Endothelial cell (in vitro differentiated cells): ENCODE results near the gene DMAC2L. TPM values are rescaled to one million over a fixed set of nuclear protein-coding genes. Genes with fewer than 3 reads are reported as not detected.

ENCODE experiments used
- DNase-seq: peaks from one replicate; pipeline ENCODE4 v3.0.0; 2021; ENCODE audit warnings: low spot score
- H3K27ac Mint-ChIP-seq: one replicate; pipeline ENCODE4 v1.8.0; 2021; ENCODE audit warnings: mixed read lengths, inconsistent platforms; ENCODE audit not compliant: unreplicated experiment
- H3K27me3 Mint-ChIP-seq: one replicate; pipeline ENCODE4 v1.8.0; 2021; ENCODE audit warnings: mild to moderate bottlenecking, moderate library complexity, mixed read lengths, inconsistent platforms; ENCODE audit not compliant: unreplicated experiment
- H3K36me3 Mint-ChIP-seq: one replicate; pipeline ENCODE4 v1.8.0; 2021; ENCODE audit warnings: mild to moderate bottlenecking, low read depth, mixed read lengths, inconsistent platforms; ENCODE audit not compliant: unreplicated experiment
- H3K4me1 Mint-ChIP-seq: one replicate; pipeline ENCODE4 v1.8.0; 2021; ENCODE audit warnings: mild to moderate bottlenecking, mixed read lengths, inconsistent platforms; ENCODE audit not compliant: unreplicated experiment
- H3K4me3 Mint-ChIP-seq: one replicate; pipeline ENCODE4 v1.8.0; 2021; ENCODE audit warnings: mild to moderate bottlenecking, mixed read lengths, inconsistent platforms; ENCODE audit not compliant: unreplicated experiment
- H3K9me3 Mint-ChIP-seq: one replicate; pipeline ENCODE4 v1.8.0; 2021; ENCODE audit warnings: mixed read lengths, inconsistent platforms; ENCODE audit not compliant: unreplicated experiment
- microRNA-seq: library from miRNA; unstranded; fragments of <30 nt; microRNA quantifications from one replicate; pipeline ENCODE4, GENCODE V29; 2020; ENCODE audit not compliant: unreplicated experiment
- total RNA-seq: library from RNA; stranded (reverse); fragmentation: NEBNext Ultra II Directional; extraction: Animal tissue kit (Norgen Biotek cat#: 25700); gene quantifications from one replicate; pipeline ENCODE4 v1.2.1, GENCODE V29; 2021; ENCODE audit not compliant: unreplicated experiment
- TF ChIP-seq, protein P1 (sequence below): fragments of 200-600 bp; sonication (generic); IDR thresholded peaks from one replicate; pipeline ENCODE4 v1.5.0; 2021; ENCODE audit warnings: antibody characterized with exemption; ENCODE audit not compliant: unreplicated experiment

Gene DMAC2L
- total RNA-seq, 1 donor from 2014 or later: 14.1 TPM

DNA sequence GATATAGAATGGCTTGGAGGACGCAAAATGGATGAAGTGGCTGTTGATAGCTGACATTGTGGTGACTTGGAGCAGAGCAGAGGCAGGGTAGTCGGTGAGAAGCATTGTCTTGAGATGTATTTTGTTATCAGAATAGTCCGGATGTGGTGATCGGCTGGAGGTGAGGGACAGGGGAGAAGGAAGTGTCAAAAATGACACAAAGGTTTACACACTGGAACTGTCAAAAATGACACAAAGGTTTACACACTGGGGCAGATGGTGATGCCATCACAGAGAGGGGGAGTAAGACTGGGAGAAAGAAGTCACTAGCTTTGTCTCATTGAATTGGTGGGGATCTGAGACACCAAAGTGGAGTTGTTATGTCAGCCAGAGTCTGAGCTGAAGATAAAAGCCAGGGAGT, 54.5 kb downstream of the DMAC2L start:
- DNase-seq: no peak
- Mint-ChIP-seq H3K4me3 (no peak overlapping the region), H3K4me1 (peaks cover 20% of the 10 kb centered on the region), H3K9me3 (no peaks in the 10 kb centered on the region), H3K27ac (no peak overlapping the region), H3K27me3 (peaks cover 10% of the 10 kb centered on the region), H3K36me3 (peaks cover 16% of the 10 kb centered on the region)
- TF ChIP-seq, protein P1, sequence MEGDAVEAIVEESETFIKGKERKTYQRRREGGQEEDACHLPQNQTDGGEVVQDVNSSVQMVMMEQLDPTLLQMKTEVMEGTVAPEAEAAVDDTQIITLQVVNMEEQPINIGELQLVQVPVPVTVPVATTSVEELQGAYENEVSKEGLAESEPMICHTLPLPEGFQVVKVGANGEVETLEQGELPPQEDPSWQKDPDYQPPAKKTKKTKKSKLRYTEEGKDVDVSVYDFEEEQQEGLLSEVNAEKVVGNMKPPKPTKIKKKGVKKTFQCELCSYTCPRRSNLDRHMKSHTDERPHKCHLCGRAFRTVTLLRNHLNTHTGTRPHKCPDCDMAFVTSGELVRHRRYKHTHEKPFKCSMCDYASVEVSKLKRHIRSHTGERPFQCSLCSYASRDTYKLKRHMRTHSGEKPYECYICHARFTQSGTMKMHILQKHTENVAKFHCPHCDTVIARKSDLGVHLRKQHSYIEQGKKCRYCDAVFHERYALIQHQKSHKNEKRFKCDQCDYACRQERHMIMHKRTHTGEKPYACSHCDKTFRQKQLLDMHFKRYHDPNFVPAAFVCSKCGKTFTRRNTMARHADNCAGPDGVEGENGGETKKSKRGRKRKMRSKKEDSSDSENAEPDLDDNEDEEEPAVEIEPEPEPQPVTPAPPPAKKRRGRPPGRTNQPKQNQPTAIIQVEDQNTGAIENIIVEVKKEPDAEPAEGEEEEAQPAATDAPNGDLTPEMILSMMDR: no peak

DNA sequence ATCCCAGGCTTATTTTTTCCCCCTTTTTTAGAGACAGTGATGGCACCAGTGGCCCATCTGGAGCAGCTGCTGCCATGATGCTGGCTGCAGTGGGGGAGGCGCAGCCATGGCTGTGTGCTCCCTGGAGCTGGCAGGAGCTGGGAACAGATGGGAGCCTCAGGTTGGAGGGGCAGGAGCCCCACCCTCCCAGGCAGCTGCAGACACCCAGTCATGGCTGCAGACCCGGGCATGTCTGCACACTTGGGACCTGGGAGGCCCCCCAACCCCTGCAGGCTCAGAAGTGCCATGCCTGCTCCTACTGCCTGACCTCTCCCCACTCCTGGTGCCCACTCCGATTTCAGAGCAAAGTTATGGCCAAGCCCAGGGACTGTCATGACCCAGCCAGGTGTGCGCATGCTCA, 59.4 kb downstream of the DMAC2L start:
- Mint-ChIP-seq H3K4me3 (no peak overlapping the region), H3K9me3 (no peaks in the 10 kb centered on the region), H3K27ac (no peak overlapping the region), H3K36me3 (peaks cover 2% of the 10 kb centered on the region), H3K27me3 (peaks cover 3% of the 10 kb centered on the region), H3K4me1 (peaks cover 6% of the 10 kb centered on the region)
- DNase-seq: no peak
- TF ChIP-seq, protein P1: no peak

DNA sequence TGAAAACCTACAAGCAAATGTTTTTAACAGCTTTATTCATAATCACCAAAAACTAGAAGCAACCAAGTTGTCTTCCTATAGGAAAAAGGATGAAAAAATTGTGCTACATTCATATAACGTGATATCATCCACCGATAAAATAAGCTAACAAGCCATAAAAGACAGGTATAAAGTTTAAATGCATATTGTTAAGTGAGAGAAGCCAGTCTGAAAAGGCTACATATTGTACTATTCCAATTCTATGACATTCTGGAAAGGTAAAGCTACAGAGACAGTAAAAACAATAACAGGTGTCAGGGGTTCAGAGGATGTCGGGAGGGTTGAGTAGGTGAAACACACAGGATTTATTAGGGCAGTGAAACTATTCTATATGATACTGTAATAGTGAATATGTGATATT, 61.8 kb downstream of the DMAC2L start:
- no peak overlapping the region for H3K4me3 Mint-ChIP-seq
- TF ChIP-seq, protein P1: no peak
- peaks cover 5% of the 10 kb centered on the region for H3K27me3 Mint-ChIP-seq
- H3K36me3 Mint-ChIP-seq: peaks cover 1% of the 10 kb centered on the region
- no peak overlapping the region for H3K27ac Mint-ChIP-seq
- peaks cover 12% of the 10 kb centered on the region for H3K4me1 Mint-ChIP-seq
- no peak for DNase-seq
- H3K9me3 Mint-ChIP-seq: no peaks in the 10 kb centered on the region

DNA sequence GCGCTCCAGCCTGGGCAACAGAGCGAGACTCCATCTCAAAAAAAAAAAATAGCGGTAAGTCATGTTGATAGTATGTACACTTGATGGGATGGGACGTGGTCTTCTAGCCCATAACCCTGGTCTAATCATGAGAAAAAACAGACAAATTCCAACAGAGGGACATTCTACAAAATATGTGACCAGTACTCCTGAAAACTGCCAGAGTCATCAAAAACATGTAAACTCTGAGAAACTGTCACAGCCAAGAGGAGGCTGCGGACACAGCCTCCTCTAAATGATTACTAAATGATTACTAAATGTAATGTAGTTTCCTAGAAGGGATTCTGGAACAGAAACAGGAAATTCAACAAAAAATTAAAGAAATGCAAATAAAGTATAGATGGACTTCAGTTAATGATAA, 63.6 kb downstream of the DMAC2L start:
- TF ChIP-seq, protein P1: no peak
- Mint-ChIP-seq H3K4me1 (peaks cover 12% of the 10 kb centered on the region), H3K36me3 (peaks cover 11% of the 10 kb centered on the region), H3K9me3 (no peaks in the 10 kb centered on the region), H3K27ac (no peak overlapping the region), H3K4me3 (no peak overlapping the region), H3K27me3 (peaks cover 2% of the 10 kb centered on the region)
- DNase-seq: no peak

Small RNA genes lying within 50 kb of the gene (microRNA-seq; reads per million reads assigned to microRNA genes)
- 0.21 reads per million for gene MIR4504

Other genes with a start within 250 kb of the DMAC2L start
- 8.1 TPM for gene VCPKMT, start 195.8 kb upstream of the DMAC2L start, total RNA-seq
- 27.9 TPM for gene SOS2, start 80.7 kb upstream of the DMAC2L start, total RNA-seq
- 7.6 TPM for gene L2HGDH, start 95 bp upstream of the DMAC2L start, total RNA-seq
- 19.0 TPM for gene CDKL1, start 84.6 kb downstream of the DMAC2L start, total RNA-seq
- gene MAP4K5, start 220.2 kb downstream of the DMAC2L start, total RNA-seq: 99.3 TPM
- gene ATL1, start 247.8 kb downstream of the DMAC2L start, total RNA-seq: 4.7 TPM